Muscle layer of duodenum (tissue), 2 donors: Measurements from ENCODE around the gene RASSF5.

ENCODE experiments used
- H3K27ac ChIP-seq: one replicate; pipeline ENCODE4 v1.7.0; 2013; ENCODE audit warnings: mild to moderate bottlenecking, low read length
- H3K27me3 ChIP-seq: one replicate; pipeline ENCODE4 v1.7.0; 2013; ENCODE audit warnings: low read depth, mild to moderate bottlenecking, control low read depth, low read length
- H3K36me3 ChIP-seq, 2 donors: one replicate each; pipeline ENCODE4 v1.7.0; 2013; ENCODE audit warnings: low read length in 2 of 2, control low read depth in 1 of 2, mild to moderate bottlenecking in 1 of 2; ENCODE audit not compliant: insufficient read depth in 2 of 2, control insufficient read depth in 1 of 2
- H3K4me1 ChIP-seq, 2 donors: one replicate each; pipeline ENCODE4 v1.7.0; 2013; ENCODE audit warnings: low read length in 2 of 2, mild to moderate bottlenecking in 2 of 2, control low read depth in 1 of 2, moderate library complexity in 1 of 2; ENCODE audit not compliant: insufficient read depth in 2 of 2, control insufficient read depth in 1 of 2
- H3K4me3 ChIP-seq, 2 donors: one replicate each; pipeline ENCODE4 v1.7.0; 2013; ENCODE audit warnings: low read length in 2 of 2, low read depth in 1 of 2, mild to moderate bottlenecking in 1 of 2
- H3K9me3 ChIP-seq, 2 donors: one replicate each; pipeline ENCODE4 v1.7.0; 2013; ENCODE audit warnings: low read length in 2 of 2, control low read depth in 1 of 2, mild to moderate bottlenecking in 1 of 2; ENCODE audit not compliant: control insufficient read depth in 1 of 2
- donor health status: healthy.

Gene RASSF5

GRCh38 chr1:206489980-206490770 lies 17.2 kb upstream of the RASSF5 start:
- H3K4me3 ChIP-seq = no peak overlapping the region

GRCh38 chr1:206490771-206491405 lies 16.4 kb upstream of the RASSF5 start:
- no peaks in the 10 kb centered on the region for H3K27me3 ChIP-seq
- peaks cover 0 to 5% of the 10 kb centered on the region in 2 donors for H3K36me3 ChIP-seq
- H3K4me1 ChIP-seq = peaks cover 7 to 19% of the 10 kb centered on the region in 2 donors
- H3K4me3 ChIP-seq = no peak overlapping the region
- no peaks in the 10 kb centered on the region for H3K9me3 ChIP-seq
- no peak overlapping the region for H3K27ac ChIP-seq

More at GRCh38 chr1:206489980-206490770, 17.2 kb upstream of the RASSF5 start:
- Histone ChIP-seq H3K36me3 (peaks cover 0 to 5% of the 10 kb centered on the region in 2 donors), H3K27me3 (no peaks in the 10 kb centered on the region), H3K4me1 (peaks cover 2 to 12% of the 10 kb centered on the region in 2 donors), H3K27ac (no peak overlapping the region), H3K9me3 (no peaks in the 10 kb centered on the region)

- Histone ChIP-seq H3K4me1 (peaks cover 13 to 26% of the 10 kb centered on the region in 2 donors), H3K27ac (no peak overlapping the region), H3K9me3 (no peaks in the 10 kb centered on the region), H3K4me3 (no peak overlapping the region), H3K36me3 (peaks cover 0 to 5% of the 10 kb centered on the region in 2 donors), H3K27me3 (no peaks in the 10 kb centered on the region)
Measured at GRCh38 chr1:206491616-206492015, 15.7 kb upstream of the RASSF5 start.

GRCh38 chr1:206492589-206492988 lies 14.7 kb upstream of the RASSF5 start:
- Histone ChIP-seq H3K9me3 (no peaks in the 10 kb centered on the region), H3K4me1 (peaks cover 13 to 28% of the 10 kb centered on the region in 2 donors), H3K4me3 (no peak overlapping the region), H3K27me3 (no peaks in the 10 kb centered on the region), H3K27ac (no peak overlapping the region), H3K36me3 (peaks cover 0 to 5% of the 10 kb centered on the region in 2 donors)

- Histone ChIP-seq H3K4me1 (peaks cover 13 to 28% of the 10 kb centered on the region in 2 donors), H3K27me3 (no peaks in the 10 kb centered on the region), H3K4me3 (no peak overlapping the region), H3K9me3 (no peaks in the 10 kb centered on the region), H3K27ac (no peak overlapping the region), H3K36me3 (peaks cover 0 to 5% of the 10 kb centered on the region in 2 donors)
Measured at GRCh38 chr1:206493279-206493678, 14.1 kb upstream of the RASSF5 start.

GRCh38 chr1:206495011-206495461 lies 12.3 kb upstream of the RASSF5 start:
- H3K9me3 ChIP-seq = no peaks in the 10 kb centered on the region
- peaks cover 13 to 26% of the 10 kb centered on the region in 2 donors for H3K4me1 ChIP-seq
- H3K27me3 ChIP-seq = no peaks in the 10 kb centered on the region
- H3K4me3 ChIP-seq = no peak overlapping the region
- H3K36me3 ChIP-seq = peaks cover 0 to 5% of the 10 kb centered on the region in 2 donors
- no peak overlapping the region for H3K27ac ChIP-seq

GRCh38 chr1:206495493-206496046 lies 11.8 kb upstream of the RASSF5 start:
- H3K27ac ChIP-seq = no peak overlapping the region
- no peaks in the 10 kb centered on the region for H3K27me3 ChIP-seq
- peaks cover 13 to 20% of the 10 kb centered on the region in 2 donors for H3K4me1 ChIP-seq
- H3K4me3 ChIP-seq = no peak overlapping the region
- H3K9me3 ChIP-seq = no peaks in the 10 kb centered on the region
- H3K36me3 ChIP-seq = peaks cover 0 to 5% of the 10 kb centered on the region in 2 donors

GRCh38 chr1:206496131-206496793 lies 11.1 kb upstream of the RASSF5 start:
- Histone ChIP-seq H3K27me3 (no peaks in the 10 kb centered on the region), H3K4me3 (no peak overlapping the region), H3K4me1 (peaks cover 13 to 20% of the 10 kb centered on the region in 2 donors), H3K27ac (no peak overlapping the region), H3K36me3 (peaks cover 0 to 5% of the 10 kb centered on the region in 2 donors), H3K9me3 (no peaks in the 10 kb centered on the region)

- Histone ChIP-seq H3K27ac (no peak overlapping the region), H3K4me1 (peaks cover 13 to 20% of the 10 kb centered on the region in 2 donors), H3K9me3 (no peaks in the 10 kb centered on the region), H3K4me3 (no peak overlapping the region), H3K36me3 (peaks cover 0 to 1% of the 10 kb centered on the region in 2 donors), H3K27me3 (no peaks in the 10 kb centered on the region)
Measured at GRCh38 chr1:206497363-206497762, 10.0 kb upstream of the RASSF5 start.

GRCh38 chr1:206497774-206498173 lies 9.6 kb upstream of the RASSF5 start:
- Histone ChIP-seq H3K27ac (no peak overlapping the region), H3K27me3 (no peaks in the 10 kb centered on the region), H3K9me3 (no peaks in the 10 kb centered on the region), H3K4me1 (peaks cover 13 to 20% of the 10 kb centered on the region in 2 donors), H3K36me3 (no peaks in the 10 kb centered on the region), H3K4me3 (no peak overlapping the region)

- Histone ChIP-seq H3K27me3 (no peaks in the 10 kb centered on the region), H3K27ac (no peak overlapping the region), H3K36me3 (no peaks in the 10 kb centered on the region), H3K4me3 (no peak overlapping the region), H3K4me1 (peaks cover 13 to 20% of the 10 kb centered on the region in 2 donors), H3K9me3 (no peaks in the 10 kb centered on the region)
Measured at GRCh38 chr1:206498685-206499084, 8.6 kb upstream of the RASSF5 start.
